GM19452 (cell line): ENCODE data around the gene SP140.
"Not testable (repeated sequence)": the region's sequence is repeated elsewhere in the genome, so short reads cannot be mapped to it uniquely, and the experiment has no call there.

Experiments used
- ATAC-seq: cut with Tn5 transposase; IDR thresholded peaks from one replicate; pipeline ENCODE4 v1.9.1; 2021; ENCODE audit not compliant: unreplicated experiment

Gene SP140

DNA sequence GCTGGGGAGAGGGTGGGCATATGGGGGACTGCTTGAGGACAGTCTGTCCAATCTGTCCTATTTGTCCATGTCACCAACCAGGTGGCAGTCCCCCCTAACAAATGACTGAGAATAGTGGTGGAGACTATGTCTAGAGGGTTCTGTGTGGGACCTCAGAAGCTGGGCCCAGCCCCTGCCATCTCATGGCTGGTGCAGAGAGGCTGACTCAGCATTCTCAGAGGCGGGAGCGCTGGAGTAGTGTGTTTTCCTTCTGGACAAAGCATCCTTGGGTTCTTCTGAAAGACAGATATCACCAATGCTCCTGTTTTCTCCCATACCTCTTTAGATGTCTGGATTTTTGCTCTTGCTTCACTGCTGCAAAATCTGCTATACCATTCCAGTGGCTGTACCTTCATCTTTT is 57.4 kb downstream of the SP140 start:
- ATAC-seq, result no peak

DNA sequence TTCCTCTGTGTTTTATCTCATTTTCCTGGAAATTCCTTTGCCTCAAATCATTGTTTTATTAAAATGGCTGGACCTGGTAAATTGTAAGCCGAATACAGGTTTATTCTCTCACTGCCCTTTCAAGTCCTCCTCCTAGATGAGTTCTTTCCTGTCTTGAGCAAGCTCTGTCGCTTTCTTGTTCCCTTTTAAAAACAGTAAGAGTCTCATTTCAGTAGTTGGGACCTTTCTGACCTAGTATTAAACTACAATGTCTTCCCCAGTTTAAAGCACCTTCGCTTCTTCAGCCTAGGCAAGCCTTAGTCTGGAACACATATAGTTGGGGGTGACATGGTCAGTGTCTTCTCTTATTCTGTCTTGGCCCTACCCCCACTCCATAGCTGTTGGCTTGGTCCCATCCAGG is 60.5 kb downstream of the SP140 start:
- ATAC-seq, result no peak

DNA sequence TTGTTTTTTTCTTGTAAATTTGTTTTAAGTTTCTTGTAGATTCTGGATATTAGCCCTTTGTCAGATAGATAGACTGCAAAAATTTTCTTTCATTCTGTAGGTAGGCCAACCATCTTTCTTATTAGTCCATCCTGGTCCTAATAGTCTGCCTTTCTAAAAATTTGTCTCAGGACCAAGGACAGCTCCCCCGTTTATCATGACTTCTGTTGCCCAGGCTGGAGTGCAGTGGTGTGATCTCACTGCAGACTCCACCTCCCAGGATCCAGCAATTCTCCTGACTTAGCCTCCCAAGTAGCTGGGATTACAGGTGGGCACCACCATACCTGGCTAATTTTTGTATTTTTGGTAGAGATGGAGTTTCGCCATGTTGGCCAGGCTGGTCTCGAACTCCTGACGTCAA is 63.8 kb downstream of the SP140 start:
- not testable (repeated sequence) for ATAC-seq

DNA sequence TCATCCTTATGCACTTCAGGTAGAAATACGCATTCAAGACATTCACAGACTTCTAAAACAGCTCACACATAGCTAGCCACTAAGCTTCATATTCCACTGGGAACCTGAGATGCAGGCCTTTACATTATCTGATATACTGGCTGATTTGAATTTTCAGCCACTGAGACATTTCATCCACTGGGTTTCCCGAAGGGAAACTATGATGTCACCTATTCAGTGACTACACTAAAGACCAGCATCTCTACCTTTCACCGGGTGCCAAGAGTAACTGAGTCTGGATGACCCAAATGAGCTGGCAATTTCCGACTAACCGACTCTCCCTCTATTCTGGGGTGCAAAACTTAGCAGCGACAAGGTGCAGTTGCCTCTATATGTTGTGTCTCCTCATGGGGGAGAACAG is 69.7 kb downstream of the SP140 start:
- ATAC-seq, result no peak

DNA sequence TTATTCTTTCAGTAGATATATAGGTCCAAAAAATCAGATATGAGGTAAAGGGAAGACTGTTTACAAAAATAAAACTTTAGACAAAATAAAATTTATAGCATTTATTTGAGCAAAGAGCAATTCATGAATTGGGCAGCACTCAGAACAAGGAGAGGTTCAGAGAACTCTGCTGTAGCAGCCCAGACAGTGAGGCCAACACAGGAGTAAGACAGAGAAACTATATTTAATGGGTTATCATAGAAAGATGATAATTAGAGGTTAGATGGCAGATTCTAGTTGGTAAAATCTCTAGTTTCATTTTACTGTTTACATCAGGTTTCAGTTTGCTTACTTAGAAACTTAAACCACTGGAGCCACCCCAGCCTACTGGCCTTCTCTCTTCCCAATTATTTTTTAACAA is 71.4 kb downstream of the SP140 start:
- ATAC-seq, result no peak

DNA sequence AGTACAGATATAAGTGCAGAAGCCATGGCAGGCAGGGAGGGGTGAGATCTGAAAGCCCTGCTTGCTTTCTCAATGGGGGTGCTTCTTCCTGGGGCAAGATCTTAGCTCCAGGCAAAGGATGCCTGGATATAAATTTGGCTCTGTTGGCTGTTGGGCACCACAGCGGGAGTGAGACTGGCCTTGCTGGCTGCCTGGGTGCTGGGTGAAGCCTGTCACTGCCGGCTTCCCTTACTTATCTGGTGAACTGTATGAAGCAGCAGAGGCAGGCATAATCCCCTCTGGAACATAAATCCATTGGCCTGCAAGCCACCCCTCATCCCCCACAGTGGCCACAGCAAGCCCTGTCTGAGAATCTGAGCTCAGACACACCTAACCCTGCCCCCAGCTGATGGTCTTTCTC is 74.1 kb downstream of the SP140 start:
- no peak for ATAC-seq

DNA sequence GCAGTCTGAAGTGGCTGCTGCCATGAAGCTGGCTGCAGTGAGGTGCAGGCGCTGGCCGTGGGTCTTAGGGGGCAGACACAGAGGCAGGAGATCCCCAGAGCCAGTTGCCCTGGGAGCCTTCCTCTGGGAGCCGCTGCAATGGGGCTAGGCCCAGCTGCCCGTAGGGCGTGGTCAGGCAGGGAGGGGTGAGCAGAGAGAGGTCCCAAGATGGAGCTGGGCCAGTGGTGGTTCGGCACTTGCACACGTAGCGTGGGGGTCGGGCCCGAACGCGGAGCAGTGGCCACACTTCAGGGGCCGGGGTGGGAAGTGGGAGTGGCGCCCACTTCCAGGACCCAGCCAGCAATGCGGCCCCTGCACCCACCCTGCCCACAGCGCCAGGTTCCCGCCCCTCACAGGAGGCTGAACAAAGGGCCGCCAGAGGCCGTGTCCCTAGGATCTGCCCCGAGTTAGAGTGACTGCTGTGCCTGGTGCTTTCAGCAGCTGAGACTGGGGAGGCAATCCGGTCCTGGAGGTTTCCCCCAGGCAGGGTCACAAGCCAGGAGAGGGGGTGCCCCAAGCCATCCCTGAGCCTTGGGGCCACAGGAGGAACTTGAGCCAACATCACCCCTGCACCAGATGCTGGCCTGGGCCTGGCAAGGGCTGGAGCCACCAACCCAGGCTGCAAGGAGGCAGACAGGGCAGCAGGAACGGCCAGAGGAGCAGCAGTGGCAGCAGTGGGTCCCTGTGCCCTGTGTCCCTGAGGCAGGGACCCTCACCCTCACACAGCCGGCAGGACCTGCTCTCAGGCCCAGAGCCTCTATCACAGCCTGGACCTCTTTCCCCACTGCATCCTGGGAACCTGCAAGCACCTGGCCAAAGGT is 80.1 kb downstream of the SP140 start:
- no peak for ATAC-seq

DNA sequence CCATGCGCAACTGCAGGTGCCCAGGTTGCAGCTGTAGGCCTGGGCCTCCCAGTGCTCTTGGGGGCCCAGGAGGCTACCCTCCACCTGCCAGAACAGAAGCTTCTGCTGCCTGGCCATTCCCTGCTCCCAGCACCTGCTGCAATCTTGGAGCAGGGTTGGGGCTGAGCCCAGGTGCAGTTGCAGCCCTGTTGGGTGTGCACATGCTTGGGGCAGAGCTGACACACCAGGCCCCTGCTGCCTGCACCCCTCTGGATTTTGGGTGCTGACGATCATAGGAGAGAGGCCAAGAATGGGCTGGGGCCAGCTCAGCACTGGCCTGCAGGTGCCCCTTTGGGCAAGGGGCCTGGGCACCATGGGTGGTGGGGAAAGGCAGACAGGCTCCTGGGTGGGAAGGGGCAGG is 80.9 kb downstream of the SP140 start:
- ATAC-seq, result no peak

DNA sequence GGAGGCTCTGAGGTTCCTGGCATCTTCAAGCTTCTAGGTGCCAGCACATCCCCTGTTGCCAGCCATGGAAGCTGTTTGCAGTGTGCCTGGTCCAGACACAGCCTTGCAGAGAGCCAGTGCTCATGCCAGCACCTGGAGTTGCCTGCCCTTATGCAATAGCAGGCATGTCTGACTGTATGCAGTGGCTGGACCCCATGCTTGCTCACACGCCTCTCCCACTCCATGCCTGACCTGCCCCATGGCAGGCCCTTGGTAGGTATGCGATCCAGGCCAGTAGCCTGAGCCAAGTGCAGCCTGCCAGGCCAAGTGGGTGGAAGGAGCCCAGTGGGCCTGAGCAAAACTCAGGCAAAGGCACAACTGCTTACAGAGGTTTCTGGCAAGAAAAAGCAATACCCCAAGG is 81.9 kb downstream of the SP140 start:
- no peak for ATAC-seq

DNA sequence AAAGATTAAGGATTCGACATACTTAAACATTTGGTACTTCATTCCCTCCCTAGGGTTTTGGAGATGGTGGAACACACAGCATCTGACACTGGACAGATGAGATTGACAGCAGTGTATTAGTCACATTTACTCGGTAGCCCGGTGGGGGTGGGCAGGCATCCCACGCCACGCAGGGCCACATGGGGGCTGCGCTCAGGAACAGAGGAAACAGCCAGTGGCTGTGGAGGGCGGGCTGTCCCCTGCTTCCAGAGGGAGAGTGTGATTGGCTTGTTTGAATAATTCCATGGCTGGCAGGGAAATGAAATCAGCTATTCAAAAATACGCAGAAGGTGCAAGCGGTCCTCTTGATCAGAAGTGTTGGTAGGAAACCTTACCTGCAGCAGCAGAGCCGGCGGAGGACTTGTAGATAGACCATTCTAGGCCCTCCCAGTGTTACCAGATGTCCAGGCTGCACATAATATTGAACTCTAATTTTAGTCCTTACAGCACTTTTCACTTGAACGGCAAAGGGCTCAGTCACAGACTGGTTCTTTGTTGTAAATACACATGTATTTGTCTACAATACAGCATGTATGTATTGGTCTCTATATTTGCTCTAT is 83.0 kb downstream of the SP140 start:
- ATAC-seq, result no peak

DNA sequence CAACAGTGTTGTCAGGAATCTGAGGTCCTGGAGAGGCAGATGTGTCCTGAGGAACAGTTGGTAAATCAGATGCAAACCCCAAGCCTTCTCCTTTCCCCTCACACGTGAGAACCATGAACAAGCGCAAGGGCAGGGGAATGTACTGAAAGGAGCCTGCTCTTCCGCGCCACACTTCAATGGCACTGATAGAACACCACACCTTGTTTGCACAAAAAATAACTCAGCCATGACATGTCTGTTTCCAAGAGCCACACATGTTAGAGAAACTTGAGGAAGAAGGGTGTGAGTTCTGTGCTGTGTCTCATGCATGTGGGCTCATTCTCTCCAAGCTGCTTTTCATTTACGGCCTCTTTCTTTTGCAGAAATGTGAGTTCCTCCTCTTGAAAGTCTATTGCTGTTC is 85.3 kb downstream of the SP140 start:
- not testable (repeated sequence) for ATAC-seq

DNA sequence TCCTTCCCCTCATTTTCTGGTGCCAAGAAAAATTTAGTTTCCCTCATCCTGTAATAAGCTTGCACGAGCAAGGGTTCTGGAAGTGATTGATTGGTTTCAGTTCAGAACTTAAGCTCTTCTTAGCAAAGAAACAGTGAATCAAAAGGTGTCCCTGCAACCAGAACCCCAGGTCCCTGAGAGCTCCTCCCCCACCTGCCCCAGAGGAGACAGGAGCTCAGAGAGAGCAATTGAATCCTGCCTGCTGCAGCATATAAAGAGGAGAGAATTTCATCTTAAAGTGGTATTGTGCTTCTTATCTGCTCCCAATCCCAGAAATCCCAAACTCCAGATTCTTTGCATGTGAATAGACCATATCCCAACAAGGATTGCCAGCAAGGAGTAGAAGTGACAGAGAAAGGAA is 86.1 kb downstream of the SP140 start:
- not testable (repeated sequence) for ATAC-seq

DNA sequence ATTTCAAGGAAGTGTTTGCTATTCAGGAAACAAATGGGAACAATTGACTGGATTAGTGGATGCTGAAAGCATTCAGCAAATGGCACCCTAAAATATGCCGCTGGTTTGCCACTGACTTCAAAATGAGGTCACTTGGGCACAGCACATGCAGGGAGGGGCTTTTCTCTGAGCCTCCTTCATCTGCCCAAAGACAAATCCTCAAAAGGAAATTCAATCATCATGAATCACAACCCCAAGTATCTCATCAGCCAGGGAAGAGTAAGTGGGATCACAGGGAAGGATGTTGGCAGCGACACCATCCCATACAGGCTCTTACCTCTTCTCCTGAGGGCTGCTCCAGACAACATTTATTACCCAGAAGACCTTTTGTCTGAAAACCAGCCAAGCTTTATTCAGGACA is 87.1 kb downstream of the SP140 start:
- no peak for ATAC-seq

DNA sequence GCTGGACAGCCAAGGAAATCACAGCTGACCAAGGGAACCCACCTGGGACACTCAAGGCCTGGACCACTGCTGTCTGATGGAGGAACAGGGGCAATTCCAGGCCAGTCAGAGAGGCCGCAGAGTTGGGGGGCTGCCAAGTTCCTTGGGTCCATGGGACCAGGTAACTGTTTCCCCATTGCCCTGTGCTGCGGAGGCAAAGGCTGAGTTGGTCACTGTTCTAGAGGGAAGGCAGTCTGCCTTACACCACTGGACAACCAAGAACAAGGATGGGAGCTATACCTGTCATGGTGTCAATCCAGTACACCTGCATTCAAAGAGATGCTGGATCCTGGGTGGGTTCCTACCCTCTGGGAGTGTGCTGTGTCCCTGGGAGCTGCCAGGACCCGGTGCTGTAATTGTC is 91.8 kb downstream of the SP140 start:
- no peak for ATAC-seq

DNA sequence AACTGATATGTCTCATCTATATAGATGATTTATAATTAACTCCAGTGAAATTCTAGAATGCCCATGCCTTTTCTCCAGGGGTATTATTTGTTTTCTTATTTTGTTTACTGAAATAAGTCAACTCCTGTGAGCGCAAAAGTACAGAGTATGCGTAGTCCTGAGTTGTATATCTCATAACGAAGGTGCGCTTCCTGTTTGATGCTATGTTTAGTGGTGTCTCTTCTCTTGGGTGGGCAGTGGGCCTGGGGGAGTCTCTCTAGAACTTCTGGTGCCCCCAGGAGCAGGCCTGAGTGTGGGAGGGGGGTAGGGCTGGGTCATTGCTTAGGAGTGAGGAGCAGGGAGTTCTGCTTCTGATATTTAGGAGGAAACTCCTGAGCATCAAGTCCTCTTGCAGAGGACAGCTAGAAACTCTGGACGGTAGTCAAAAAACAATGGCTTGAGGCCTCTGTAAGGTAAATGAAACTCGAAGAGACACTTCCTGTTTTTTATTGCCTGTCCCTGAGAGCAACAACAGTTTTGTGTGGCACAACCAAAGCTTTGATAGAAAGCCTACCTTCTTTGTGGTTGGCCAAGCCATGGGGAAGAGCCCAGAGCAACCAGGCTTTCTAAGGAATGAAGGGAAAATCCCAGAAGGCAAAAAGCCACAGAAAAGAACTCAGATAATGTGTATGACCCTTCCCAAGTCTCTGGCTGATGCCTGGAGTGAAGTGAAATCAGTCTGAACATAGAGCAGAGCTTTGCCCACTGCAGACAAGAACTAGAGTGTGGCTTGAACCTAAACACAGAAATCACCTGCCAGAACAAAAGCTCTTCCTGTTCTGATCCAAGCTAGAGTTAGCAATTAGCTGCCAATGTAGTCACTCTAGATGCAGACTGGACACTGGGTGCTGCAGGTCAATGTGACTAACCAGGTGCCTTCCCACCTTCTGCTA is 92.9 kb downstream of the SP140 start:
- peak; percentile 38 for ATAC-seq

DNA sequence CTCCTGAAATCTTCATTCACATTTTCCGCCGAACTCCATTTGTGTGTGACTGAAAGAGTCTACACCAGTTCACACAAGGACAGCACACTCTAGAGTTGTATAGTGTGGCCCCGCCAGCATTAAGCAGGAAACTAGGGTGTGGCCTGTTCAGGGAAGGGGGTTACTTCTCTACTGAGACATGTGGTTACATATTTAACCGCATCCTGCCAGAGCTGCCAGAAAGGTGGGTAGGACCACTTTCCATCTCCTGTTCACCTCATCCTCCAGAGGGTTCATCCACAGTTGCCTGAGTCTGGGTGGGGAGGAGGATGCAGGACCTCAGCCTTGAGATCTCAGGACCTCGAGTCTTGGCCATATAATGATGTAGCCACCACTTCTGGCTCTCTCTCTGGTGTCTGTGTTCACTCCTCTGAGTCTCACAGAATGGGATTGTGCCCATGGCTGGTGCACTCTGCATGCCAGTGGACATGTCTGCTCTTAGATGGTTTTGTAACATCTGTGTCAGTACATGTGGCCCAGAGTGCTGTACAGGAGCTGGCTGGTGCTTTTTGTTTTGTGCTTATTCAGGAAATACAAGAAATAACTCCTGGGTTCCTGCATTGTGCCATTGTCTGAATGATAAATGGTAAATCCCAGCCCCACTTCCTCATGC is 93.8 kb downstream of the SP140 start:
- ATAC-seq, result peak; percentile 87

DNA sequence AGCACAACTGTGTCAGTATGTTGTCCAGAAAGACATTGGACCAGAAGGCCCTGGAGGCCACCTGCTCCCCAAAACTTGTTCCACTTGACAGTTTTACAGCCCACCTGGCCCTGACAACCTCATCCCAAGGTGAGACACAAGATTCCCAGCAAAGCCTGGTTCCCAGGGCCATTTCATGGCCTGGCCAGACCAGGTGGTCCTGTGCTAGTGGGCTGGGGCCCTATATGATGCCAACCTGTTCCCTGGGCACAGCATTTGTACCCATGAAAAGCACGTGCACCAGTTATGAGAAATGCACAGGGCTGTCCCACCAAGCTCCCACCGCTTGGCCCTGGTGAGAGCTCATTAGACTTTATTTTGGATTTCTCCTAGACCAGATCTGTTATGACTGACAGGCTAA is 95.5 kb downstream of the SP140 start:
- ATAC-seq, result no peak

DNA sequence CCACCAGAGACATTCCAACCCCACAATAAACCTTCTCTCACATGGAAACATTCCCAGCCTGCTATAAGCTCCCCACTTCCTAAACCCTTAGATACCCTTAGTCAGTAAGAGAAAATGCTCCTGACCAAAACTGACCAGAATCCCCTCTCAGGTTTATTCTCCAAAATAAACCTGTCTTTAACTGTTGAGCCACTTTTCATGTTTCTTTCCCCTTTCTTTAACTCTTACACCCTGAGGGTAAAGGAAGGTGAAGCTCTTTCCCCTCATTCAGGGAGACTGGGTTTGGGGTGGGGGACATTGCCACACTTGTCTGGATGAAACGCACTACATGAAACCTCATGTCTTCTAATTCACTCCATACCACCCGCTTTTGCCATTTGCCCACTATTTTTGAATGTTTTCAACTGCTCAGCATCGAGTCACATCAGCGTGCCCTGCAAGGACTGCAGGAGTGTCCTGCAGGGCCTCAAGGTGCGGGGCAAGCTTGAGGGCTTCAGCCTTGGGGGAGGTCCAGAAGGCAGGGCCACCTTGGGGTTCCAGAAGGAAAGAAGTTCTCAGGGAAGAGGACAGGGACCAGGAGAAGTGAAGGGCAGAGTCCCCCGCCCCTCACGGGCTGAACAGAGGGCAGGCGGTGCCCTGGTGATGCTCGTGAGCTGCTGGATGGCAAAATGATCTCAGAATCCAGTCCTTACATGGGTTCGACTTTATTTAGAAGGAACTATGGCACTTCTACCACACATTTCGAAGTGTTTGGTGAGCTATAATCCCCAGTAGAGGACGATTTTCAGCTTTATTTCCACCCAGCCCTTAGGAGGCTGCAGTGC is 97.2 kb downstream of the SP140 start:
- no peak for ATAC-seq

DNA sequence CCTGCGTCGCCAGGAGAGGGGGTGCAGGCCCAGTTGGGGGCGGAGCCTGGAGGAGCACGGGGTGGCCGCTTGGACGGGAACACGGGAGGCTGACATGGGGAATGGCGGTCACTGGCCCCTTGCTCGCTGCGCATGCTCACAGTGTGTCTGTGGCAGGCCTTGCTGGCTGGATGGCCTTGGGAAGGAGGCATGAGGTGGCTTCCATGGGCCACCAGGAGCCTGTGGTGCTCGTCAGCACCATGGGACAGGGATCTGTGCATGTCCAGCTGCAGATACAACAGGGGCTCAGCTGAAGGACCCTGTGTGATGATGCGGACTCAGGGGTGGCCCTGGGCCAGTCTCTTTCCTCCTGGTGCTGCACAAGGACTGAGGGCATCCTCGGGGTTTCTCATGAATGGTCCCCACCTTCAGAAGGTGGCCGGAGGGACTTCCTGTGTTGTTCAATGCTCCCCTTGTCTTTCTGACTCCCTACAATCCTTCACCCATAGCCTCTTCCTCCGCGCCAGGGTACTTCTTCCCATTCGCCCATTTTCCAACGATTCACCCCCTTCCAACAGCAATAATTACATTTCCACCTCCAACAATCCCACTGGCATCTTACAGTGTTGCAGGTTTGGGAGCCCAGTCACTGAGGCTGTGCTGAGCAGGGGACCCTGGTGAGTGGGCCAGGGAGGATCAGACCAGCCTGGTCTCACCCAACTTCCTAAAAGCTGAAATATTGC is 98.0 kb downstream of the SP140 start:
- ATAC-seq, result no peak

DNA sequence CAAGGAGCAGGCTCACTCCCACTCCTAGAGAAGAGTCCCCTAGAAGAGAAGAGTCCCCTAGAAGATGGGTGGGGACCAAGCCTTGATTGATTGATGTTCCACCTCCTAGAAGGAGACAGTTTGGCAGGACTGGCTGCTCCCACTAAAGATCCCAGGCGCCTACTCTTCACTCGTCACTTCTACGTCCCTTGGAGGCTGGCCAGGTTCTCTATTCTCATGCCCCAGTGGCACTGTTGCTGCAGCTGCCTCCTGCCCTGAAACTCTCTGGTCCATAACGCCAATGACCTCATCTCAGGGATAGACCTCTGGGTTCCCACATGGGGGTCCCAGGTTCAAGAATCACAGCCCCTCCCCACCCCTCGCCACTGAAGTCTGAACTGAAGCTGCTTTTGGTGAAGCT is 99.0 kb downstream of the SP140 start:
- ATAC-seq, result no peak
